Measurements from ENCODE around the gene ZNF618.
"Not testable (repeated sequence)": the region's sequence is repeated elsewhere in the genome, so short reads cannot be mapped to it uniquely, and the experiment has no call there.

ZNF618 gene

DNA sequence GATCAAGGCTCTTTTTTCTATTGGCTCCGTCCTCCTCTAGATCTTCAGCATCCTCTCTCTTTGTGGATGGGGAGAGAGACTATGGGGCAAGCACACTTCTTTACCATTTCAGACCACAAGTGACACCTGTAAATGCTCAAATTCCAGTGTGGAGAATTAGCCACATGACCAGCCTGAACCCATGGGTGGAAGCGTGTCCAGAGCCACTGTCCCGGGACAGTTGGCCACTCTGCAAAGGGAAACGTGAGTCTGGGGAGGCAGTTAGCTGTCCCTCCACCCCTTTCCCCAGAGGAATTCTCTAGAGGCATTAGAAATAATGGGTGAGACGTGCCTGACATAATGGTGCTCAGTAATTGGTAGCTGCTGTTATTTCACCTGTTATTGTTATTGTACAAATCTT lies 161.1 kb downstream of the ZNF618 start:
- no peak for DNase-seq
- Histone ChIP-seq H3K4me3 (no peak overlapping the region), H3K27ac (no peak overlapping the region), H3K27me3 (no peaks in the 10 kb centered on the region), H3K36me3 (peaks cover 42 to 74% (median 49%) of the 10 kb centered on the region in 3 donors), H3K4me1 (peaks cover 0 to 18% (median 2%) of the 10 kb centered on the region in 4 donors), H3K9me3 (peaks cover 0 to 6% (median 0%) of the 10 kb centered on the region in 3 donors)
- intact Hi-C loops (cut with DNase I; ENCODE audit: low total_unique reads): no loop called here
- TF ChIP-seq, protein P1, sequence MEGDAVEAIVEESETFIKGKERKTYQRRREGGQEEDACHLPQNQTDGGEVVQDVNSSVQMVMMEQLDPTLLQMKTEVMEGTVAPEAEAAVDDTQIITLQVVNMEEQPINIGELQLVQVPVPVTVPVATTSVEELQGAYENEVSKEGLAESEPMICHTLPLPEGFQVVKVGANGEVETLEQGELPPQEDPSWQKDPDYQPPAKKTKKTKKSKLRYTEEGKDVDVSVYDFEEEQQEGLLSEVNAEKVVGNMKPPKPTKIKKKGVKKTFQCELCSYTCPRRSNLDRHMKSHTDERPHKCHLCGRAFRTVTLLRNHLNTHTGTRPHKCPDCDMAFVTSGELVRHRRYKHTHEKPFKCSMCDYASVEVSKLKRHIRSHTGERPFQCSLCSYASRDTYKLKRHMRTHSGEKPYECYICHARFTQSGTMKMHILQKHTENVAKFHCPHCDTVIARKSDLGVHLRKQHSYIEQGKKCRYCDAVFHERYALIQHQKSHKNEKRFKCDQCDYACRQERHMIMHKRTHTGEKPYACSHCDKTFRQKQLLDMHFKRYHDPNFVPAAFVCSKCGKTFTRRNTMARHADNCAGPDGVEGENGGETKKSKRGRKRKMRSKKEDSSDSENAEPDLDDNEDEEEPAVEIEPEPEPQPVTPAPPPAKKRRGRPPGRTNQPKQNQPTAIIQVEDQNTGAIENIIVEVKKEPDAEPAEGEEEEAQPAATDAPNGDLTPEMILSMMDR (IDR thresholded peaks at IDR 0.05): no peak

DNA sequence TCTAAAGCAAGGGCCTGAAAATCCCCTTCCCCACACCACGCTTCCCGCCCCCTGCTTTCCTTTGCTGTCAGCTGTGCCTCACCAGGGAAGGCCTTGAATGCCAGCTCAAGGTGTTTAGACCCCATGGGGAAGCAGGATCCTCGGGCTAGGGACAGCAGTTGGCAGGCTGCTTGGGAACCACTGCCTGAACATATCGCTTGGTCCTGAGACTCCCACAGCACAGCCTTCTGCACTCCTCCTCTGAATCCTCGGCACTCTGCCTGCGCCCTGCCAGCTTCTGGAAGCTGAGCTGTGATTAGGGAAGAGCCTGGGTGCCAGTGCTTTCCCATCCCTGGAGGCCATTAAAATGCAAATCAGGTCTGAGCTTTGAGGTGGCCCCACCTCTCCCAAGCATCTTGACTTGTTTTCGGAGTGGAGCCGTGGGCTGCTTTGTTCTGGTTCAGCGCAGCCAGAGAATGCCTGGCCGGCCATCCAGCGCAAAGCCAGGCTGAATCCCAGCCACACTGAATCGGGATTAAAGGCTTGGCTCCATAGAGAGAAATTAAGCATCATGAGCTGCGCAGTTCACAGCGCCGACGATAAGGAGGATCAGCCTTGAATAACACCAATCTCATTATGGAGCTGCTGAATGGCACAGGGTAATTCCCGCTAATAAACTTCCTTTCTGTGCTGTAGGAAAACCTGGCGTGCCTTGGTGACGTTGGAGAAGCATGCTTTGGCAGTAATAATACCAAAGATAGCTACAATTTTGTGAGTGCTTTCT lies 162.0 kb downstream of the ZNF618 start:
- peaks cover 0 to 11% (median 0%) of the 10 kb centered on the region in 4 donors for H3K4me1 ChIP-seq
- H3K9me3 ChIP-seq: peaks cover 0 to 6% (median 1%) of the 10 kb centered on the region in 3 donors
- intact Hi-C loops (cut with DNase I; ENCODE audit: low total_unique reads): no loop called here
- peaks cover 41 to 71% (median 51%) of the 10 kb centered on the region in 3 donors for H3K36me3 ChIP-seq
- TF ChIP-seq, protein P1 (IDR thresholded peaks at IDR 0.05): no peak
- no peak overlapping the region for H3K4me3 ChIP-seq
- DNase-seq: peak in 1 of 2 donors; percentile 31
- no peak overlapping the region for H3K27ac ChIP-seq
- H3K27me3 ChIP-seq: no peaks in the 10 kb centered on the region

DNA sequence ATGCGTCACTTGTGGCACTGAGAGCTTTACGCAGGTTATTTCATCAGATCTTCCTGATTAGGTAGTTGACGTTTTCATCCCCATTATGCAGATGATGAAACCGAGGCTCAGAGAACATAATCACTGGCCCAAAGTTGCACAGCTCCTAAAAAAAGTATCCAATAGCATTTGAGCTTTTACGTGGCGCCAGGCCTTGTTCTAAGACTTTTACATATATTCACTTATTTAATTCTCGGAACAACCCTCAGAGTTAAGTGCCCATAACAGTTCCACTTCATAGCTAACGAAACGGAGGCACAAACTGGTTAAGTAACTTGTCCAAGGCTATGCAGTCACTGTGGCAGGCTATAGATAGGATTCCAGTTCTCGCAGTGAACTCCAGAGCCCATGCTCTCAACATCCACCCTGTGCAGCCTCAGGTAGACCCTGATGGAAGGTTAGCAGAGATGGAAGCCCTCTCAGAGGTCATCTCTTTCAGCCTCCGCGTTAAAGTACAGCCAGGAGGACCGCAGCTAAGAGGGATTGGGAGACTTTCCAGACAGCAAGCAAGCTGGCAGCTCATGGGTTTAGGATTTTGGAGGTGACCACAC lies 162.7 kb downstream of the ZNF618 start:
- Histone ChIP-seq H3K27ac (no peak overlapping the region), H3K9me3 (peaks cover 0 to 6% (median 2%) of the 10 kb centered on the region in 3 donors), H3K4me3 (no peak overlapping the region), H3K4me1 (peaks cover 0 to 8% (median 0%) of the 10 kb centered on the region in 4 donors), H3K36me3 (peaks cover 45 to 70% (median 56%) of the 10 kb centered on the region in 3 donors), H3K27me3 (no peaks in the 10 kb centered on the region)
- intact Hi-C loops (cut with DNase I; ENCODE audit: low total_unique reads): no loop called here
- peak in 1 of 2 donors; percentile 32 for DNase-seq
- TF ChIP-seq, protein P1 (IDR thresholded peaks at IDR 0.05): no peak

DNA sequence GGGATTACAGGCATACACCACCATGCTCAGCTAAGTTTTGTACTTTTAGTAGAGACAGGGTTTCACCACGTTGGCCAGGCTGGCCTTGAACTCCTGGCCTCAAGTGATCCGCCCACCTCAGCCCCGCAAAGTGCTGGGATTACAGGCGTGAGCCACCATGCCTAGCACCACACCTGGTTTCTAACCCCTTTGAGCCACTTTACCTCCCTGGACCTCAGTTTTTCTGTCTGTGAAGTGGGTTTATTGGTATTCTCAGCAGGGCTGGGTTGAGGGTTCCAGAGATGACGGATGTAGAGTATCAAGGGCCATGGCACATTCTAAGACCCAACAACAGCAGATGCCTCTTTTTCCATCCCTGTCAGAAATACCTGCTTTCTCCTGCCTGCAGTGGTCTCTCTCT lies 163.4 kb downstream of the ZNF618 start:
- TF ChIP-seq, protein P1 (IDR thresholded peaks at IDR 0.05): no peak
- Histone ChIP-seq H3K4me1 (peaks cover 0 to 8% (median 0%) of the 10 kb centered on the region in 4 donors), H3K27me3 (no peaks in the 10 kb centered on the region), H3K4me3 (no peak overlapping the region), H3K9me3 (peaks cover 0 to 6% (median 2%) of the 10 kb centered on the region in 3 donors), H3K27ac (no peak overlapping the region), H3K36me3 (peaks cover 47 to 65% (median 56%) of the 10 kb centered on the region in 3 donors)
- intact Hi-C loops (cut with DNase I; ENCODE audit: low total_unique reads): no loop called here
- peak in 1 of 2 donors; percentile 23 for DNase-seq

DNA sequence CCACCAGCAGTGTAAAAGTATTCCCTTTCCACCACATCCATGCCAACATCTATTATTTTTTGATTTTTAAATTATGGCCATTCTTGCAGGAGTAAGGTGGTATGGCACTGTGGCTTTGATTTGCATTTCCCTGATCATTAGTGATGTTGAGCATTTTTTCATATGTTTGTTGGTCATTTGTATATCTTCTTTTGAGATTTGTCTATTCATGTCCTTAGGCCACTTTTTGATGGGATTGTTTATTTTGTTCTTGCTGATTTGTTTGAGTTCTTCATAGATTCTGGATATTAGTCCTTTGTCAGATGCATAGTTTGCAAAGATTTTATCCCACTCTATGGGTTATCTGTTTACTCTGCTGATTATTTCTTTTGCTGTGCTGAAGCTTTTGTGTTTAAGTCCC lies 167.6 kb downstream of the ZNF618 start:
- H3K4me3 ChIP-seq; H3K27me3 ChIP-seq; H3K9me3 ChIP-seq; H3K4me1 ChIP-seq; H3K27ac ChIP-seq; intact Hi-C loops (cut with DNase I; ENCODE audit: low total_unique reads); DNase-seq: not testable (repeated sequence)
- H3K36me3 ChIP-seq: peaks cover 26 to 41% (median 40%) of the 10 kb centered on the region in 3 donors

DNA sequence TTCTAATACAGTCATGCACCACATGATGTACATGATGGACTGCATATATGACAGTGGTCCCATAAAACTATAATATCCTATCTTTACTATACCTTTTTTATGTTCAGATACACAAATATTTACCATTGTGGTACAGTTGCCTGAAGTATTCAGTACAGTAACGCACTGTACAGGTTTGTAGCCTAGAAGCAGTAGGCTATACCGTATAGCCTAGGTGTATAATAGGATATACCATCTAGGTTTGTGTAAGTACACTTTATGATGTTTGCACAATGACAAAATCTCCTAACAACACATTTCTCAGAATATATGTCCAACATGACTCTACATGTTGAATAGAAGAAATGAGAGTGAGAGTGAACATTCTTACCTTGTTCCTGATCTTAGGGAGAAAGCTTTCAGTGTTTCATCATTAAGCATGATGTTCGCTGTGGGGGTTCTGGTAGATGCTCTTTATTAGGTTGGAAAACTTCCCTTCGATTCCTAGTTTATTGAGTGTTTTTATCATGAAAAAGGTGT lies 170.2 kb downstream of the ZNF618 start:
- no peak for DNase-seq
- H3K4me1 ChIP-seq: no peaks in the 10 kb centered on the region
- peaks cover 39 to 53% (median 50%) of the 10 kb centered on the region in 3 donors for H3K36me3 ChIP-seq
- TF ChIP-seq, protein P1 (IDR thresholded peaks at IDR 0.05): no peak
- intact Hi-C loops (cut with DNase I; ENCODE audit: low total_unique reads): no loop called here
- H3K27ac ChIP-seq: no peak overlapping the region
- H3K4me3 ChIP-seq: no peak overlapping the region
- peaks cover 0 to 6% (median 2%) of the 10 kb centered on the region in 3 donors for H3K9me3 ChIP-seq
- H3K27me3 ChIP-seq: no peaks in the 10 kb centered on the region

All from tibial artery (tissue), 4 donors.